KMS-11 (cell line): Measurements from ENCODE around the gene CRYBB1.

ENCODE experiments used
- H2AFZ ChIP-seq: fragments of 200-600 bp; sonication (generic); 2 replicates; pipeline ENCODE4 v1.6.1; 2016; ENCODE audit warnings: antibody characterized with exemption, mixed run types, low read depth
- H3K27ac ChIP-seq: fragments of 200-600 bp; sonication (generic); 2 replicates; pipeline ENCODE4 v1.6.1; 2016; ENCODE audit warnings: mild to moderate bottlenecking, mixed run types
- H3K27me3 ChIP-seq: fragments of 200-600 bp; sonication (generic); 2 replicates; pipeline ENCODE4 v1.6.1; 2017; ENCODE audit warnings: mild to moderate bottlenecking, low read depth, mixed run types, moderate library complexity; ENCODE audit not compliant: insufficient read depth
- H3K36me3 ChIP-seq: fragments of 200-600 bp; sonication (generic); 2 replicates; pipeline ENCODE4 v1.6.1; 2017; ENCODE audit warnings: mild to moderate bottlenecking, mixed run types; ENCODE audit not compliant: insufficient read depth
- H3K4me1 ChIP-seq: fragments of 200-600 bp; sonication (generic); 2 replicates; pipeline ENCODE4 v1.6.1; 2016; ENCODE audit warnings: mild to moderate bottlenecking, low read depth, mixed run types; ENCODE audit not compliant: poor library complexity, severe bottlenecking
- H3K4me2 ChIP-seq: fragments of 200-600 bp; sonication (generic); 2 replicates; pipeline ENCODE4 v1.7.0; 2016; ENCODE audit warnings: mild to moderate bottlenecking, mixed run types
- H3K4me3 ChIP-seq: fragments of 200-600 bp; sonication (generic); IDR thresholded peaks from 2 replicates; pipeline ENCODE4 v1.6.1; 2017; ENCODE audit warnings: low read depth, low read length, mixed read lengths; ENCODE audit not compliant: insufficient read depth
- H3K79me2 ChIP-seq: fragments of 200-600 bp; sonication (generic); 2 replicates; pipeline ENCODE4 v1.6.1; 2016; ENCODE audit warnings: low read depth, mixed run types; ENCODE audit not compliant: insufficient read depth
- H3K9ac ChIP-seq: fragments of 200-600 bp; sonication (generic); 2 replicates; pipeline ENCODE4 v1.6.1; 2016; ENCODE audit warnings: mild to moderate bottlenecking, mixed run types
- H4K20me1 ChIP-seq: fragments of 200-600 bp; sonication (generic); 2 replicates; pipeline ENCODE4 v1.6.1; 2016; ENCODE audit warnings: mild to moderate bottlenecking, mixed run types; ENCODE audit not compliant: insufficient read depth
- TF ChIP-seq, protein P1 (sequence below): fragments of 200-600 bp; sonication (generic); conservative IDR thresholded peaks from 2 replicates; pipeline ENCODE4 v1.6.1; 2017; ENCODE audit warnings: low read depth, mild to moderate bottlenecking, antibody characterized with exemption, low read length, moderate library complexity, mixed read lengths

CRYBB1 gene

DNA sequence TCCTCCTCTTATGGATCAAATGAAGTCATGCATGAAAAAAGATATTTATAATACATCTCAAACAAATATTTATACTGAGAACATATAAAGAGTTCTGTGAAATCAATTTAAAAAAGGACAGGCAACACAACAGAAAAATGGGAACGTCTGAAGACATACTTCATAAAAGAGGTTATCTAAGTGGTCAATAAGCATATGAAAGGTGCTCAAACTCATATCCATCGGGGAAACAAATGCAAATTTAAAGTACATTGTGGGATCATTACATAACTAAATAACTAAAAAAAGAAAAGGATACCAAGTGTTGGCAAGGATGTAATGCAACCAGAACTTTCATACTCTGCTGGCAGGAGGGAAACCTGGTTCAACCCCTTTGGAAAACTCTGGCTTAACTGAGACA, 50.2 kb downstream of the CRYBB1 start:
- H3K4me2 ChIP-seq = no peak overlapping the region
- H3K4me3 ChIP-seq = no peak overlapping the region
- H2AFZ ChIP-seq = no peak overlapping the region
- TF ChIP-seq, protein P1, sequence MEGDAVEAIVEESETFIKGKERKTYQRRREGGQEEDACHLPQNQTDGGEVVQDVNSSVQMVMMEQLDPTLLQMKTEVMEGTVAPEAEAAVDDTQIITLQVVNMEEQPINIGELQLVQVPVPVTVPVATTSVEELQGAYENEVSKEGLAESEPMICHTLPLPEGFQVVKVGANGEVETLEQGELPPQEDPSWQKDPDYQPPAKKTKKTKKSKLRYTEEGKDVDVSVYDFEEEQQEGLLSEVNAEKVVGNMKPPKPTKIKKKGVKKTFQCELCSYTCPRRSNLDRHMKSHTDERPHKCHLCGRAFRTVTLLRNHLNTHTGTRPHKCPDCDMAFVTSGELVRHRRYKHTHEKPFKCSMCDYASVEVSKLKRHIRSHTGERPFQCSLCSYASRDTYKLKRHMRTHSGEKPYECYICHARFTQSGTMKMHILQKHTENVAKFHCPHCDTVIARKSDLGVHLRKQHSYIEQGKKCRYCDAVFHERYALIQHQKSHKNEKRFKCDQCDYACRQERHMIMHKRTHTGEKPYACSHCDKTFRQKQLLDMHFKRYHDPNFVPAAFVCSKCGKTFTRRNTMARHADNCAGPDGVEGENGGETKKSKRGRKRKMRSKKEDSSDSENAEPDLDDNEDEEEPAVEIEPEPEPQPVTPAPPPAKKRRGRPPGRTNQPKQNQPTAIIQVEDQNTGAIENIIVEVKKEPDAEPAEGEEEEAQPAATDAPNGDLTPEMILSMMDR = no peak
- peaks cover 60% of the 10 kb centered on the region for H3K4me1 ChIP-seq
- no peaks in the 10 kb centered on the region; the same call in 1 of the 2 replicates for H4K20me1 ChIP-seq
- 0 out of 2 replicates have a peak, but pooled peaks cover 4% of the 10 kb centered on the region for H3K36me3 ChIP-seq
- peaks cover 80% of the 10 kb centered on the region for H3K79me2 ChIP-seq
- no peak overlapping the region for H3K27ac ChIP-seq
- no peaks in the 10 kb centered on the region for H3K27me3 ChIP-seq
- H3K9ac ChIP-seq = no peak overlapping the region

- Histone ChIP-seq H3K4me3 (no peak overlapping the region), H3K9ac (no peak overlapping the region), H4K20me1 (no peaks in the 10 kb centered on the region; the same call in 1 of the 2 replicates), H3K4me1 (peaks cover 60% of the 10 kb centered on the region), H2AFZ (no peak overlapping the region), H3K79me2 (peaks cover 81% of the 10 kb centered on the region), H3K27ac (no peak overlapping the region), H3K4me2 (peak overlapping the region; percentile 11; the same call in 1 of the 2 replicates), H3K27me3 (no peaks in the 10 kb centered on the region), H3K36me3 (0 out of 2 replicates have a peak, but pooled peaks cover 4% of the 10 kb centered on the region)
- TF ChIP-seq, protein P1 = no peak
These were observed 50.8 kb downstream of the CRYBB1 start for GRCh38 chr22:26566994-26567393.

GRCh38 chr22:26565889-26566288, 51.9 kb downstream of the CRYBB1 start:
- TF ChIP-seq, protein P1 = no peak
- no peak overlapping the region for H3K27ac ChIP-seq
- H3K27me3 ChIP-seq = no peaks in the 10 kb centered on the region
- H3K79me2 ChIP-seq = peaks cover 77% of the 10 kb centered on the region; the same call in 1 of the 2 replicates
- H3K4me1 ChIP-seq = peaks cover 60% of the 10 kb centered on the region
- no peak overlapping the region for H3K9ac ChIP-seq
- H2AFZ ChIP-seq = no peak overlapping the region
- peak overlapping the region; percentile 11; the same call in 1 of the 2 replicates for H3K4me2 ChIP-seq
- no peak overlapping the region for H3K4me3 ChIP-seq
- no peaks in the 10 kb centered on the region; the same call in 1 of the 2 replicates for H4K20me1 ChIP-seq
- 0 out of 2 replicates have a peak, but pooled peaks cover 4% of the 10 kb centered on the region for H3K36me3 ChIP-seq

- TF ChIP-seq, protein P1 = no peak
- H3K27me3 ChIP-seq = no peaks in the 10 kb centered on the region
- H3K9ac ChIP-seq = no peak overlapping the region
- no peak overlapping the region for H3K4me2 ChIP-seq
- H2AFZ ChIP-seq = no peak overlapping the region
- peaks cover 76% of the 10 kb centered on the region; the same call in 1 of the 2 replicates for H3K79me2 ChIP-seq
- H3K4me1 ChIP-seq = peaks cover 60% of the 10 kb centered on the region
- no peak overlapping the region for H3K4me3 ChIP-seq
- H3K36me3 ChIP-seq = 0 out of 2 replicates have a peak, but pooled peaks cover 4% of the 10 kb centered on the region
- no peaks in the 10 kb centered on the region; the same call in 1 of the 2 replicates for H4K20me1 ChIP-seq
- no peak overlapping the region for H3K27ac ChIP-seq
These were observed 52.6 kb downstream of the CRYBB1 start for GRCh38 chr22:26565181-26565580.
